ENCODE data around the gene CCDC57.

CCDC57 gene

GRCh38 chr17:82229698-82230608 is 17.3 kb upstream of the CCDC57 start:
- TF ChIP-seq EZH2phosphoT487 (IDR thresholded peaks at IDR 0.05; ENCODE audit: borderline replicate concordance, low read length) = no peak
- TF ChIP-seq, protein P1, sequence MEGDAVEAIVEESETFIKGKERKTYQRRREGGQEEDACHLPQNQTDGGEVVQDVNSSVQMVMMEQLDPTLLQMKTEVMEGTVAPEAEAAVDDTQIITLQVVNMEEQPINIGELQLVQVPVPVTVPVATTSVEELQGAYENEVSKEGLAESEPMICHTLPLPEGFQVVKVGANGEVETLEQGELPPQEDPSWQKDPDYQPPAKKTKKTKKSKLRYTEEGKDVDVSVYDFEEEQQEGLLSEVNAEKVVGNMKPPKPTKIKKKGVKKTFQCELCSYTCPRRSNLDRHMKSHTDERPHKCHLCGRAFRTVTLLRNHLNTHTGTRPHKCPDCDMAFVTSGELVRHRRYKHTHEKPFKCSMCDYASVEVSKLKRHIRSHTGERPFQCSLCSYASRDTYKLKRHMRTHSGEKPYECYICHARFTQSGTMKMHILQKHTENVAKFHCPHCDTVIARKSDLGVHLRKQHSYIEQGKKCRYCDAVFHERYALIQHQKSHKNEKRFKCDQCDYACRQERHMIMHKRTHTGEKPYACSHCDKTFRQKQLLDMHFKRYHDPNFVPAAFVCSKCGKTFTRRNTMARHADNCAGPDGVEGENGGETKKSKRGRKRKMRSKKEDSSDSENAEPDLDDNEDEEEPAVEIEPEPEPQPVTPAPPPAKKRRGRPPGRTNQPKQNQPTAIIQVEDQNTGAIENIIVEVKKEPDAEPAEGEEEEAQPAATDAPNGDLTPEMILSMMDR (IDR thresholded peaks at IDR 0.05; ENCODE audit: low read depth, low read length, poor library complexity, severe bottlenecking) = no peak
- peaks cover 6% of the 10 kb centered on the region for H3F3A ChIP-seq (ENCODE audit: control insufficient read depth, insufficient read depth)
- peaks cover 4% of the 10 kb centered on the region; the same call in 1 of the 2 replicates for H3K36me3 ChIP-seq (ENCODE audit: control insufficient read depth, low read length)
- no peak overlapping the region for H3K27ac ChIP-seq (ENCODE audit: low read depth, low read length)
- peaks cover 52% of the 10 kb centered on the region for H3K27me3 ChIP-seq (ENCODE audit: control insufficient read depth, low read length)
- H3K79me2 ChIP-seq (ENCODE audit: control insufficient read depth, low read length) = peaks cover 4% of the 10 kb centered on the region; the same call in 1 of the 2 replicates
- no peaks in the 10 kb centered on the region for H3K9me2 ChIP-seq (replicated peaks; ENCODE audit: control insufficient read depth, low read length)
- H3K9me3 ChIP-seq (ENCODE audit: control insufficient read depth, insufficient read depth, low read length) = no peaks in the 10 kb centered on the region
- peak overlapping the region; percentile 74 for H3K4me3 ChIP-seq (ENCODE audit: low read length)
- peaks cover 68% of the 10 kb centered on the region for H3K4me1 ChIP-seq (ENCODE audit: control insufficient read depth, low read length)
- peak overlapping the region; percentile 57 for H3K4me2 ChIP-seq (ENCODE audit: low read length)
- H4K20me1 ChIP-seq (ENCODE audit: control insufficient read depth, insufficient read depth, low read depth, low read length) = peaks cover 8% of the 10 kb centered on the region

- 0 out of 2 replicates have a peak within 1 kb of the TSS, but pooled peaks have one; percentile 0 for H3K27ac ChIP-seq (ENCODE audit: low read depth, low read length)
- TF ChIP-seq, protein P1 (IDR thresholded peaks at IDR 0.05; ENCODE audit: low read depth, low read length, poor library complexity, severe bottlenecking) = no peak
- TF ChIP-seq EZH2phosphoT487 (IDR thresholded peaks at IDR 0.05; ENCODE audit: borderline replicate concordance, low read length) = no peak
- H3K79me2 ChIP-seq (ENCODE audit: control insufficient read depth, low read length) = peaks cover 4% of the 10 kb centered on the region; the same call in 1 of the 2 replicates
Observed at GRCh38 chr17:82228842-82229697, 16.4 kb upstream of the CCDC57 start, which contains the start of gene SLC16A3. Gene SLC16A3, plus strand, starts transcription at chr17:82229042. Its CDS starts 6,967 bp downstream, at chr17:82236009.

GRCh38 chr17:82228278-82228841 is 15.7 kb upstream of the CCDC57 start:
- no peak for TF ChIP-seq EZH2phosphoT487 (IDR thresholded peaks at IDR 0.05; ENCODE audit: borderline replicate concordance, low read length)
- TF ChIP-seq, protein P1 (IDR thresholded peaks at IDR 0.05; ENCODE audit: low read depth, low read length, poor library complexity, severe bottlenecking) = no peak
- peak overlapping the region; percentile 55 for H3K4me2 ChIP-seq (ENCODE audit: low read length)
- H3K79me2 ChIP-seq (ENCODE audit: control insufficient read depth, low read length) = peaks cover 4% of the 10 kb centered on the region; the same call in 1 of the 2 replicates
- H3K9me3 ChIP-seq (ENCODE audit: control insufficient read depth, insufficient read depth, low read length) = no peaks in the 10 kb centered on the region
- H3K27me3 ChIP-seq (ENCODE audit: control insufficient read depth, low read length) = peaks cover 41% of the 10 kb centered on the region
- 0 out of 2 replicates have a peak overlapping the region, but pooled peaks have one; percentile 0 for H3K27ac ChIP-seq (ENCODE audit: low read depth, low read length)
- peaks cover 2% of the 10 kb centered on the region for H3F3A ChIP-seq (ENCODE audit: control insufficient read depth, insufficient read depth)
- no peaks in the 10 kb centered on the region for H3K9me2 ChIP-seq (replicated peaks; ENCODE audit: control insufficient read depth, low read length)
- peaks cover 4% of the 10 kb centered on the region; the same call in 1 of the 2 replicates for H4K20me1 ChIP-seq (ENCODE audit: control insufficient read depth, insufficient read depth, low read depth, low read length)
- H3K36me3 ChIP-seq (ENCODE audit: control insufficient read depth, low read length) = peaks cover 4% of the 10 kb centered on the region; the same call in 1 of the 2 replicates
- H3K4me3 ChIP-seq (ENCODE audit: low read length) = peak overlapping the region; percentile 82
- peaks cover 53% of the 10 kb centered on the region for H3K4me1 ChIP-seq (ENCODE audit: control insufficient read depth, low read length)

More at GRCh38 chr17:82228842-82229697, 16.4 kb upstream of the CCDC57 start, which contains the start of gene SLC16A3:
- H4K20me1 ChIP-seq (ENCODE audit: control insufficient read depth, insufficient read depth, low read depth, low read length) = peaks cover 4% of the 10 kb centered on the region; the same call in 1 of the 2 replicates
- peak within 1 kb of the TSS; percentile 82 for H3K4me3 ChIP-seq (ENCODE audit: low read length)
- peaks cover 6% of the 10 kb centered on the region for H3F3A ChIP-seq (ENCODE audit: control insufficient read depth, insufficient read depth)
- H3K36me3 ChIP-seq (ENCODE audit: control insufficient read depth, low read length) = peaks cover 4% of the 10 kb centered on the region; the same call in 1 of the 2 replicates
- no peaks in the 10 kb centered on the region for H3K9me2 ChIP-seq (replicated peaks; ENCODE audit: control insufficient read depth, low read length)
- peaks cover 43% of the 10 kb centered on the region for H3K27me3 ChIP-seq (ENCODE audit: control insufficient read depth, low read length)
- no peaks in the 10 kb centered on the region for H3K9me3 ChIP-seq (ENCODE audit: control insufficient read depth, insufficient read depth, low read length)
- H3K4me1 ChIP-seq (ENCODE audit: control insufficient read depth, low read length) = peaks cover 59% of the 10 kb centered on the region
- peak within 1 kb of the TSS; percentile 57 for H3K4me2 ChIP-seq (ENCODE audit: low read length)
